GM19372 (cell line): Measurements from ENCODE around the gene CSDE1.

Source experiments
- ATAC-seq: cut with Tn5 transposase; IDR thresholded peaks from one replicate; pipeline ENCODE4 v1.9.1; 2021; ENCODE audit warnings: mild to moderate bottlenecking, low read depth, moderate library complexity; ENCODE audit not compliant: unreplicated experiment

Gene CSDE1

GRCh38 chr1:114668784-114669561 lies 88.8 kb downstream of the CSDE1 start:
- ATAC-seq = no peak

GRCh38 chr1:114668373-114668772 lies 89.4 kb downstream of the CSDE1 start:
- no peak for ATAC-seq

DNA sequence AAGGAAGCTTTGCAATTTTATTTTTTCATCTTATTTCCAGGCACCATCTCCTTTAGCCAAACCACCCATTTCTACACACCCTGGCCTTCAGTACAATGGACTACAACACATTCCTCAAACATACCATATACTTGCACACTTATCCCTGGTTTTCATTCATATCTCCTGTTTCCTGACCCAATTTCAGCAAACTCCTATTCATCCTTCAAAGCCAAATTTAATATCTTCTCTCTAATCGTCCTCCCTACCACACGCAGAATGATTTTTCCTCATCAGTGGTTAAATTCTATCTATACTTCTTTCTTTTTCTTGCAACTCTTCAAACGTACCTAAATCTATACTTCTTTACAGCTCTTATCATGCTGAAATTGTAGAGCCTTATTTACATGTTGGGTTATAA lies 90.8 kb downstream of the CSDE1 start:
- ATAC-seq = no peak
